Kidney (tissue), 14 donors: ENCODE results near the gene AMPH. TPM values are rescaled to one million over a fixed set of nuclear protein-coding genes. Genes with fewer than 3 reads are reported as not detected.
A peak's percentile ranks its signal among the peaks of the same experiment; 100 is the strongest.
"Not testable (repeated sequence)": the region's sequence is repeated elsewhere in the genome, so short reads cannot be mapped to it uniquely, and the experiment has no call there.

Experiments used
- DNase-seq, 5 donors: peaks; one replicate each; pipeline ENCODE4 v3.0.0-alpha.2; 2013 to 2020
- FAIRE-seq: peaks from 2 replicates; lab custom pipeline; 2012; peaks lifted over from hg19 to GRCh38; lab: Jason Lieb, UNC
- H3K27ac ChIP-seq, 2 donors: one replicate each; pipeline ENCODE4 v1.7.0; 2013; ENCODE audit warnings: low read depth in 2 of 2, low read length in 2 of 2, inconsistent platforms in 1 of 2
- H3K27me3 ChIP-seq: one replicate; pipeline ENCODE4 v1.7.1; 2013; ENCODE audit warnings: low read length, inconsistent platforms; ENCODE audit not compliant: control insufficient read depth, insufficient read depth
- H3K36me3 ChIP-seq, 3 donors: one replicate each; pipeline versions ENCODE4 v1.7.0 to v1.7.1; 2013; ENCODE audit warnings: low read length in 3 of 3, control low read depth in 1 of 3, inconsistent platforms in 1 of 3; ENCODE audit not compliant: insufficient read depth in 3 of 3, control insufficient read depth in 2 of 3
- H3K4me1 ChIP-seq, 3 donors: one replicate each; pipeline versions ENCODE4 v1.7.0 to v1.7.1; 2013; ENCODE audit warnings: low read length in 3 of 3, inconsistent platforms in 1 of 3, low read depth in 1 of 3; ENCODE audit not compliant: control insufficient read depth in 2 of 3, insufficient read depth in 2 of 3
- H3K4me3 ChIP-seq, 3 donors: one replicate each; pipeline versions ENCODE4 v1.7.0 to v1.8.1; 2013; ENCODE audit warnings: low read length in 3 of 3, control low read depth in 1 of 3, inconsistent platforms in 1 of 3
- H3K9ac ChIP-seq, 3 donors: one replicate each; pipeline versions ENCODE4 v1.7.0 to v1.7.1; 2013; ENCODE audit warnings: low read length in 3 of 3, control low read depth in 1 of 3, inconsistent platforms in 1 of 3
- H3K9me3 ChIP-seq, 3 donors: one replicate each; pipeline versions ENCODE4 v1.7.0 to v1.7.1; 2013; ENCODE audit warnings: low read length in 3 of 3, control low read depth in 1 of 3, inconsistent platforms in 1 of 3; ENCODE audit not compliant: control insufficient read depth in 2 of 3, insufficient read depth in 1 of 3
- intact Hi-C: fragments of 100-400 bp; cut with DNase I; formaldehyde crosslinking; loops from one replicate; pipeline ENCODE4 v1.11.1; 2022
- polyA plus RNA-seq: library from polyadenylated mRNA; stranded (reverse); fragments of 350-450 nt; fragmentation: Illumina TruSeq; extraction: RNeasy Lipid Tissue Mini Kit (QIAGEN cat#74804); gene quantifications from one replicate; pipeline ENCODE4 v1.2.3, GENCODE V29; 2014; ENCODE audit warnings: low read depth, low replicate concordance; ENCODE audit not compliant: insufficient read depth
- total RNA-seq: library from RNA; stranded (reverse); fragmentation: NEBNext Ultra II Directional; extraction: Animal tissue kit (Norgen Biotek cat#: 25700); gene quantifications from one replicate; pipeline ENCODE4 v1.2.1, GENCODE V29; 2021
- TF ChIP-seq, protein P1 (sequence below): IDR thresholded peaks from 3 replicates; pipeline ENCODE4 v1.5.1; 2012; ENCODE audit warnings: mild to moderate bottlenecking, moderate library complexity, borderline replicate concordance; ENCODE audit not compliant: insufficient read depth; ENCODE audit errors: extremely low read depth
- donor health status: control.
- donor health status: control.
- donor health status: control.
- donor health status: control.
- donor health status: control.
- donor health status: DM: yes; HTN: yes; CAD: no.
- donor health status: Normal renal cell carcinoma (clear cell type).

Gene AMPH
- total and polyA plus RNA-seq, 2 donors from 2014 or later = 1.2 to 1.4 TPM

DNA sequence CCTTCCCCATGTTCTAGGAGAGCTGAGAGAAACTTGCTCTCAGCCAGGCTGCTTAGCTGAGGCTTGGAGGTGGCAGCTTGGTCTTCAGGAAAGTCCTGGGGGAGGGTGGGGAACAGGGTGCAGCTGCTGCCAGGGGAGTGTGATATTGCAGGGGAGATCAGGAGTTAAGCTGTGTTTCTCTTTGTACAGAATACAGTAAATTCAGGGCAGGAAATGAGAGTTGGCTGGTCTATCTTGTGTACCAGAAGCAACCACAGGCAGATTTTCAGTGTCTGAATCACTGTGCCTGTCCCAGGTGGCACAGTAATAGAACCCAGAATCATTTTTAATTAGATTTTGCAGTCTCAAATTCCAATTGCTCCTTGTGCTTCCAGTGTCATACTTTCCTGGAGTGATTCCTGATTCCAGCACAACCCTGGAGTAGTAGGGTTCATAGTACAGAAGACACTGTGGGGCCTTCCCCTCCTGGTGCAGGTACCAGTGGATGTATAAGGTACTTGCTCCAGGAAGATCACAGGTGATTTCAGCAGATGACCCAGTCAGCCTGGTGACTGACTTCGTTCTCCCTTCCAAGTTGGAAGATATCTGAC is 263.8 kb downstream of the AMPH start:
- H3K27ac ChIP-seq = no peak overlapping the region
- intact Hi-C loops = no loop called here
- no peaks in the 10 kb centered on the region for H3K27me3 ChIP-seq
- H3K9ac ChIP-seq = no peak overlapping the region
- no peak for DNase-seq
- H3K9me3 ChIP-seq = no peaks in the 10 kb centered on the region
- H3K4me3 ChIP-seq = no peak overlapping the region
- FAIRE-seq = no peak
- peaks cover 0 to 3% (median 3%) of the 10 kb centered on the region in 3 donors for H3K4me1 ChIP-seq
- H3K36me3 ChIP-seq = no peaks in the 10 kb centered on the region
- TF ChIP-seq, protein P1, sequence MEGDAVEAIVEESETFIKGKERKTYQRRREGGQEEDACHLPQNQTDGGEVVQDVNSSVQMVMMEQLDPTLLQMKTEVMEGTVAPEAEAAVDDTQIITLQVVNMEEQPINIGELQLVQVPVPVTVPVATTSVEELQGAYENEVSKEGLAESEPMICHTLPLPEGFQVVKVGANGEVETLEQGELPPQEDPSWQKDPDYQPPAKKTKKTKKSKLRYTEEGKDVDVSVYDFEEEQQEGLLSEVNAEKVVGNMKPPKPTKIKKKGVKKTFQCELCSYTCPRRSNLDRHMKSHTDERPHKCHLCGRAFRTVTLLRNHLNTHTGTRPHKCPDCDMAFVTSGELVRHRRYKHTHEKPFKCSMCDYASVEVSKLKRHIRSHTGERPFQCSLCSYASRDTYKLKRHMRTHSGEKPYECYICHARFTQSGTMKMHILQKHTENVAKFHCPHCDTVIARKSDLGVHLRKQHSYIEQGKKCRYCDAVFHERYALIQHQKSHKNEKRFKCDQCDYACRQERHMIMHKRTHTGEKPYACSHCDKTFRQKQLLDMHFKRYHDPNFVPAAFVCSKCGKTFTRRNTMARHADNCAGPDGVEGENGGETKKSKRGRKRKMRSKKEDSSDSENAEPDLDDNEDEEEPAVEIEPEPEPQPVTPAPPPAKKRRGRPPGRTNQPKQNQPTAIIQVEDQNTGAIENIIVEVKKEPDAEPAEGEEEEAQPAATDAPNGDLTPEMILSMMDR = no peak

DNA sequence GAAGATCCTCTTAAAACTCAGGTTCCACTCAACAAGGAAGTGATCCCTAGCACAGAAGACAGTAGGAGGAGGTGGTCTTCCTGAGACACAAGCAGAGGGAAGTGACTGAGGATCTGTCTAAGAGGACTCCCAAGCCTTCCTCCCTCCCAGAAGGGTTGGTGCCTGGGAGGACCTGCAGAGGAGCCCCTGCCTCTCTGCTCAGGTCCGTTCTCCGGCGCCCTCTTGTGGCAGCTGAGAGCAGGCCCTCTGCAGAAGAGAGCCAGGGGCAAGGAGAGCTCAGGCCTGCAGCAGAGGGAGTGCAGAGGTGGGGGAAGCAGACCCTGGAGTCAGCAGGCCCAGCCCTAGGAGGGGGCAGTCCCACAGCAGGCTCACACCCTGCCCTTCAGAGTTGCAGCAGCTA is 267.8 kb downstream of the AMPH start:
- DNase-seq, H3K4me3 ChIP-seq, H3K36me3 ChIP-seq, intact Hi-C loops, H3K4me1 ChIP-seq, H3K27me3 ChIP-seq, H3K27ac ChIP-seq, H3K9ac ChIP-seq, FAIRE-seq, H3K9me3 ChIP-seq: not testable (repeated sequence)
- TF ChIP-seq, protein P1 = peak; percentile 34

DNA sequence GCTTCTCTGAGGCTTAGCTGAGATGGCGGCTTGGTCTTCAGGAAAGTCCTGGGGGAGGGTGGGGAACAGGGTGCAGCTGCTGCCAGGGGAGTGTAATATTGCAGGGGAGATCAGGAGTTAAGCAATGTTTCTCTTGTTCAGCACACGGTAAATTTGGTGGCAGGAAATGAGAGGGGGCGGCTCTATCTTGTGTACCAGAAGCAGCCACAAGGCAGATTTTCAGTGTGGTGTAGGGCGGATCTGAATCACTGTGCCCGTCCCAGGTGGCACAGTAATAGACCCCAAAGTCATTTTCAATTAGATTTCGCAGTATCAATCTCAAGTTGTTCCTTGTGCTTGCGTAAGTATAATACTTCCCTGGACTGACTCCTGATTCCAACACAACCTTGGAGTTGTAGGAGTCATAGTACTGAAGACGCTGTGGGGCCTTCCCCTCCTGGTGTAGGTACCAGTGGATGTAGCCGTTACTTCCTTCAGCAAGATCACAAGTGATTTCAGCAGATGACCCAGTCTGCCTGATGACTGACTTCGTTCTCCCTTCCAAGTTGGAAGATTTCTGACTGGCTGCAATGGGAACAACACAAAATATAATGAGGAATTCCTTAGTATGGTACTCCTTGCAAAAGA is 268.4 kb downstream of the AMPH start:
- DNase-seq, H3K4me1 ChIP-seq, intact Hi-C loops, H3K9ac ChIP-seq, H3K27ac ChIP-seq, H3K27me3 ChIP-seq, FAIRE-seq, H3K9me3 ChIP-seq, H3K36me3 ChIP-seq, H3K4me3 ChIP-seq: not testable (repeated sequence)

DNA sequence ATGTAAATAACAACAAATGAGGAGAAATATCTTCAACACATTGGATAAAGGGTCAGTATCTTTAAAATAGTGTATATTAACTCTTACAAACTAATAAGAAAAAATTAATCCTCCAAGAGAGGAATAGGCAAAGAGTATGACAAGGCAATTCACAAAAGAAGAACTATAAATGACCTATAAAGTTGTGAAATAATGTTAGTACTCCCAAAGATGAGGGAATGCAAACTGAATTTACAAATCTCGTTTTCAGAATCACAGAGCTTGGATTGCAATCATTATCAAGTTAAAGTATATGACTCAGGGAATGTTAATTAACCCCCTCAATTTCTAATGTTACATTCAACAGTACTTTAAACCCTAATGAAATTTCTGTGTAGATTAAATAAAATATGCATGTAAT is 270.4 kb downstream of the AMPH start:
- TF ChIP-seq, protein P1 = no peak
- no peaks in the 10 kb centered on the region for H3K27me3 ChIP-seq
- H3K4me1 ChIP-seq = no peaks in the 10 kb centered on the region
- no peak for DNase-seq
- intact Hi-C loops = no loop called here
- FAIRE-seq = no peak
- H3K9ac ChIP-seq = no peak overlapping the region
- no peaks in the 10 kb centered on the region for H3K36me3 ChIP-seq
- no peak overlapping the region for H3K4me3 ChIP-seq
- H3K9me3 ChIP-seq = no peaks in the 10 kb centered on the region
- H3K27ac ChIP-seq = no peak overlapping the region

DNA sequence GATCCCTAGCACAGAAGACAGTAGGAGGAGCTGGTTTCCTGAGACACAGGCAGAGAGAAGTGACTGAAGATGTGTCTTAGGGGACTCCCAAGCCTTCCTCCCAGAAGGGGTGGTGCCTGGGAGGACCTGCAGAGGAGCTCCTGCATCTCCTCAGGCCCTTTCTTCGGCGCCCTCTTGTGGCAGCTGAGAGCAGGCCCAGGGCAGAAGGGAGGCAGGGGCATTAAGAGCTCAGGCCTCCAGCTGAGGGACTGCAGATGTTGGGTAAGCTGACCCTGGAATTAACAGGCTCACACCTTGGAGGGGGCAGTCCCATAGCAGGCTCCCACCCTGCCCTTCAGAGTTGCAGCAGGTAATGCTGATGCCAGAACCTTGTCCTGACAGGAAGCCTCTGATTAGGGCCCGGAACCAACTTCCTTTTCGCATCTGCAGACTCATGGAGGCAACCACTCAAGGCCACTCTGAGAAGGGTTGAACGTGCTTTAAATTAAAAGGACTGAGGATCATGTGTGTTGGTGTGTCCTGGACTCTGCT is 272.0 kb downstream of the AMPH start:
- H3K4me1 ChIP-seq, H3K4me3 ChIP-seq, intact Hi-C loops, H3K27me3 ChIP-seq, FAIRE-seq, H3K9ac ChIP-seq, H3K9me3 ChIP-seq, H3K27ac ChIP-seq, H3K36me3 ChIP-seq: not testable (repeated sequence)
- peak in 1 of 5 donors; percentile 28 for DNase-seq

DNA sequence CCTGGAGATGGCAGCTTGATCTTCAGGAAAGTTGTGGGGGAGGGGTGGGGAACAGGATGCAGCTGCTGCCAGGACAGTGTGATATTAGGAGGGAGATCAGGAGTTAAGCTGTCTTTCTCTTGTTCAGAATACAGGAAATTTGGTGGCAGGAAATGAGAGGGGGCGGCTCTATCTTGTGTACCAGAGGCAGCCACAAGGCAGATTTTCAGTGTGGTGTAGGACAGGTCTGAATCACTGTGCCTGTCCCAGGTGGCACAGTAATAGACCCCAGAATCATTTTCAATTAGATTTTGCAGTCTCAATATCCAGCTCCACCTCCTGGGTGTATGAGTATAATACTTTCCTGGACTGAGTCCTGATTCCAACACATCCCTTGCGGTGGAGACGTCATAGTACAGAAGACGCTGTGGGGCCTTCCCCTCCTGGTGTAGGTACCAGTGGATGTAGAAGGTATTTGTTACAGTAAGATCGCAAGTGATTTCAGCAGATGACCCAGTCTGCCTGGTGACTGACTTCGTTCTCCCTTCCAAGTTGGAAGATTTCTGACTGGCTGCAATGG is 272.8 kb downstream of the AMPH start:
- FAIRE-seq, H3K27ac ChIP-seq, H3K4me3 ChIP-seq, H3K4me1 ChIP-seq, H3K27me3 ChIP-seq, H3K36me3 ChIP-seq, H3K9me3 ChIP-seq, H3K9ac ChIP-seq, intact Hi-C loops: not testable (repeated sequence)
- DNase-seq = peak in 2 of 5 donors; percentile 30 to 54
